ENCODE measurements around the gene DNAJC5G. TPM values are rescaled to one million over a fixed set of nuclear protein-coding genes. Genes with fewer than 3 reads are reported as not detected.

DNAJC5G gene
- total RNA-seq, 1 donor from 2014 or later, result not detected

DNA sequence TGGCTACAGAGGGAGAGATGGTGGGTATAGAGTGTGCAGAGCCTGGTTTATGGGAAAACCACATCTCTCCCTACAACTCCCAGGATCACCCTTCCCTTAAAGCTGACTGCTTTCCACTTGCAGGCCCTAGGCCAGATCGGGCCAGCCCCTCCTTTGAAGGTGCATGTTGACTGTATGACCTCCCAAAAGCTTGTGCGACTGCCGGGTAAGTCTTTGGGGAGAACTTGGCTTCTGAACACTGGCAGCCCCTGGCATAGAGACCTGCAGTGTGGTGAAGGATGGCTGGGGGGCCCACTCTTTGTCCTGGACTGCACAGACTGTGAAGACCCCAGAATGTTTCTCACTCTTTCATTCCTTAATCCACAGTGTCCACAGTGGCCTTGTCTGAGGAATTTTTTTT lies 38.6 kb upstream of the DNAJC5G start:
- H3K27me3 Mint-ChIP-seq (ENCODE audit: insufficient read depth, low read depth), result peaks cover 3% of the 10 kb centered on the region
- no peaks in the 10 kb centered on the region for H4K20me1 ChIP-seq (ENCODE audit: low read depth)
- DNase-seq (ENCODE audit: low spot score), result no peak
- H2AFZ ChIP-seq (replicated peaks), result no peak overlapping the region
- H3K4me2 ChIP-seq, result no peak overlapping the region
- no peaks in the 10 kb centered on the region for H3F3A ChIP-seq (ENCODE audit: low read depth)
- H3K36me3 Mint-ChIP-seq, result peaks cover 39% of the 10 kb centered on the region
- TF ChIP-seq EZH2phosphoT487 (IDR thresholded peaks at IDR 0.05) (no peak), CTCF (IDR thresholded peaks at IDR 0.05) (no peak), EZH2 (IDR thresholded peaks at IDR 0.05) (no peak)
- H3K27me3 ChIP-seq, result no peaks in the 10 kb centered on the region
- H3K79me2 ChIP-seq (ENCODE audit: low read depth), result no peaks in the 10 kb centered on the region
- no peaks in the 10 kb centered on the region for H3K36me3 ChIP-seq
- H3K9me3 Mint-ChIP-seq, result no peaks in the 10 kb centered on the region
- H3K27ac ChIP-seq, result no peak overlapping the region
- H3K9ac ChIP-seq, result no peak overlapping the region
- H3K27ac Mint-ChIP-seq, result no peak overlapping the region
- H3K4me3 Mint-ChIP-seq, result no peak overlapping the region
- no peaks in the 10 kb centered on the region for H3K9me3 ChIP-seq (ENCODE audit: low read depth)
- no peaks in the 10 kb centered on the region for H3K4me1 ChIP-seq
- H3K4me1 Mint-ChIP-seq, result no peaks in the 10 kb centered on the region
- H3K4me3 ChIP-seq, result no peak overlapping the region

GRCh38 chr2:27237341-27237945 lies 37.8 kb upstream of the DNAJC5G start:
- H3K27me3 Mint-ChIP-seq (ENCODE audit: insufficient read depth, low read depth), result peaks cover 3% of the 10 kb centered on the region
- no peaks in the 10 kb centered on the region for H4K20me1 ChIP-seq (ENCODE audit: low read depth)
- no peaks in the 10 kb centered on the region for H3F3A ChIP-seq (ENCODE audit: low read depth)
- no peaks in the 10 kb centered on the region for H3K9me3 Mint-ChIP-seq
- H3K9me3 ChIP-seq (ENCODE audit: low read depth), result no peaks in the 10 kb centered on the region
- no peaks in the 10 kb centered on the region for H3K36me3 ChIP-seq
- no peak overlapping the region for H3K4me3 Mint-ChIP-seq
- DNase-seq (ENCODE audit: low spot score), result no peak
- no peaks in the 10 kb centered on the region for H3K4me1 ChIP-seq
- TF ChIP-seq CTCF (IDR thresholded peaks at IDR 0.05) (no peak), EZH2 (IDR thresholded peaks at IDR 0.05) (no peak), EZH2phosphoT487 (IDR thresholded peaks at IDR 0.05) (no peak)
- no peak overlapping the region for H3K27ac Mint-ChIP-seq
- H3K9ac ChIP-seq, result no peak overlapping the region
- no peak overlapping the region for H2AFZ ChIP-seq (replicated peaks)
- H3K4me2 ChIP-seq, result no peak overlapping the region
- no peaks in the 10 kb centered on the region for H3K27me3 ChIP-seq
- no peaks in the 10 kb centered on the region for H3K79me2 ChIP-seq (ENCODE audit: low read depth)
- H3K4me1 Mint-ChIP-seq, result no peaks in the 10 kb centered on the region
- no peak overlapping the region for H3K4me3 ChIP-seq
- H3K27ac ChIP-seq, result no peak overlapping the region
- H3K36me3 Mint-ChIP-seq, result peaks cover 41% of the 10 kb centered on the region

GRCh38 chr2:27238976-27239375 lies 36.3 kb upstream of the DNAJC5G start:
- Mint-ChIP-seq H3K27ac (no peak overlapping the region), H3K4me1 (no peaks in the 10 kb centered on the region), H3K9me3 (no peaks in the 10 kb centered on the region), H3K27me3 (ENCODE audit: insufficient read depth, low read depth) (peaks cover 3% of the 10 kb centered on the region), H3K4me3 (no peak overlapping the region), H3K36me3 (peaks cover 31% of the 10 kb centered on the region)
- Histone ChIP-seq H3K9ac (no peak overlapping the region), H2AFZ (replicated peaks) (no peak overlapping the region), H3K79me2 (ENCODE audit: low read depth) (no peaks in the 10 kb centered on the region), H3K4me3 (no peak overlapping the region), H4K20me1 (ENCODE audit: low read depth) (no peaks in the 10 kb centered on the region), H3K36me3 (no peaks in the 10 kb centered on the region), H3K4me1 (no peaks in the 10 kb centered on the region), H3K4me2 (no peak overlapping the region), H3F3A (ENCODE audit: low read depth) (no peaks in the 10 kb centered on the region), H3K9me3 (ENCODE audit: low read depth) (no peaks in the 10 kb centered on the region), H3K27ac (no peak overlapping the region), H3K27me3 (no peaks in the 10 kb centered on the region)
- TF ChIP-seq CTCF (IDR thresholded peaks at IDR 0.05), result no peak
- TF ChIP-seq EZH2phosphoT487 (IDR thresholded peaks at IDR 0.05), result no peak
- TF ChIP-seq EZH2 (IDR thresholded peaks at IDR 0.05), result no peak
- DNase-seq (ENCODE audit: low spot score), result no peak

Measured in neural progenitor cell (in vitro differentiated cells).